Measurements from ENCODE around the gene BACH2.

DNA sequence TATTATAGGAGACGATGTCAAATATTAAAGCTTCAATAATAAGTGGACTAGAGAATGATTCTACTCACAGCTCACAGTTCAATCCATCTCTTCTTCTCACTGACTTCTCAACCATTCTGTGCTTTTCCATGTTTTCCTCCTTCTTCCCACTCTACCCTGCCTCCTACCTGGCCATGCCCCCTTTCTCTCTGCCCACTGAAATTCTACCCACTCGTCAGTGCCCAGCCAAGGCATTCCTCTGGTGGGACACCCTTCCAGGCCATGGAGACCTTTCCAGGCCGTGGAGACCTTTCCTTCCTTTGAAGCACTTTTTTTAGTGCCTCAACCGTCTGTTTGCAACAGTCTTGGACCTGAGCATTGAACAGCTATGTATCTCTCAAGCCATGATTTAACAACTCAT lies 18.5 kb downstream of the BACH2 start:
- TF ChIP-seq, protein P1, sequence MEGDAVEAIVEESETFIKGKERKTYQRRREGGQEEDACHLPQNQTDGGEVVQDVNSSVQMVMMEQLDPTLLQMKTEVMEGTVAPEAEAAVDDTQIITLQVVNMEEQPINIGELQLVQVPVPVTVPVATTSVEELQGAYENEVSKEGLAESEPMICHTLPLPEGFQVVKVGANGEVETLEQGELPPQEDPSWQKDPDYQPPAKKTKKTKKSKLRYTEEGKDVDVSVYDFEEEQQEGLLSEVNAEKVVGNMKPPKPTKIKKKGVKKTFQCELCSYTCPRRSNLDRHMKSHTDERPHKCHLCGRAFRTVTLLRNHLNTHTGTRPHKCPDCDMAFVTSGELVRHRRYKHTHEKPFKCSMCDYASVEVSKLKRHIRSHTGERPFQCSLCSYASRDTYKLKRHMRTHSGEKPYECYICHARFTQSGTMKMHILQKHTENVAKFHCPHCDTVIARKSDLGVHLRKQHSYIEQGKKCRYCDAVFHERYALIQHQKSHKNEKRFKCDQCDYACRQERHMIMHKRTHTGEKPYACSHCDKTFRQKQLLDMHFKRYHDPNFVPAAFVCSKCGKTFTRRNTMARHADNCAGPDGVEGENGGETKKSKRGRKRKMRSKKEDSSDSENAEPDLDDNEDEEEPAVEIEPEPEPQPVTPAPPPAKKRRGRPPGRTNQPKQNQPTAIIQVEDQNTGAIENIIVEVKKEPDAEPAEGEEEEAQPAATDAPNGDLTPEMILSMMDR (IDR thresholded peaks at IDR 0.05) = no peak
- no peak for TF ChIP-seq POLR2A (IDR thresholded peaks at IDR 0.05)
